HG02571 (cell line): ENCODE data around the gene CGB7.
"Not testable (repeated sequence)": the region's sequence is repeated elsewhere in the genome, so short reads cannot be mapped to it uniquely, and the experiment has no call there.

Source experiments
- ATAC-seq: cut with Tn5 transposase; IDR thresholded peaks from one replicate; pipeline ENCODE4 v1.9.1; 2021; ENCODE audit warnings: mild to moderate bottlenecking, moderate library complexity; ENCODE audit not compliant: unreplicated experiment

Gene CGB7

DNA sequence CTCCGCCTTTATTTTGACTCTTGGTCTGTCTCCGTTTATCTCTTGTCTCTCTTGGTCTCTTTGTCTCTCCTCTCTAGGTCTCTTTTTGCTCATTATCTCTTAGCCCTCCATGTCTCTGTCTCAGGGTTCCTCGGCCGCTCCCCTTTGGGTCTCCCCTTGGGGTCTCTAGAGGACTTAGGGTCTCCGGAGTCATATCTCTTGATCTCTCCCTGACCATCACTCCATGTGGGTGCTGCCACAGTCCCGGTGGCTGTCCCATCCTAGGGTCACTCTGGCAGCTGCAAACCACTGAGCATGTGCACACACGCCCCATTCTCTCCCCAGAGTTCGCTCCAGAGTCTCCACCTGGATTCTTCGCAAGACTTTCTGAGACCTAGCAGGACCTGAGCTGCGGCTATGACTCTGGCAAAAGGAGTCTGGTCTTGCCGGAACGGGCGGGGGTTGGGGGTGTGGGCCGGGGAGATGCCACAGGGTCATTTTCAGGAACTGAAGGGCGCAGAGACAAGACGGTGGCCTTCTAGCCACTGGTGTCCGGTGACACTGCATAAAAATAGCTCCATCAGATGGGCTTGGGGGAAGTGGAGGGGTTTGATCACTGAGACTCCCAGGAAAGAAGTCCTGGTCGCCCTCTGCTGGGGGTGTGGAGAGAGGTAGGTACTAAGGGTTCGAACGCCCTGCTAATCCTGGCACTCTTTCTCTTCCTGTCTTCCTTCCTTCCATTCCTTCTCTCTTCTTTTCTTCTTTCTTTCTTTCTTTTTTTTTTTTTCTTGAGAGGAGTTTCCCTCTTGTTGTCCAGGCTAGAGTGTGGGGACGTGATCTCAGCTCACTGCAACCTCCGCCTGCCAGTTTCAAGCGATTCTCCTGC, 16.2 kb upstream of the CGB7 start:
- no peak for ATAC-seq

DNA sequence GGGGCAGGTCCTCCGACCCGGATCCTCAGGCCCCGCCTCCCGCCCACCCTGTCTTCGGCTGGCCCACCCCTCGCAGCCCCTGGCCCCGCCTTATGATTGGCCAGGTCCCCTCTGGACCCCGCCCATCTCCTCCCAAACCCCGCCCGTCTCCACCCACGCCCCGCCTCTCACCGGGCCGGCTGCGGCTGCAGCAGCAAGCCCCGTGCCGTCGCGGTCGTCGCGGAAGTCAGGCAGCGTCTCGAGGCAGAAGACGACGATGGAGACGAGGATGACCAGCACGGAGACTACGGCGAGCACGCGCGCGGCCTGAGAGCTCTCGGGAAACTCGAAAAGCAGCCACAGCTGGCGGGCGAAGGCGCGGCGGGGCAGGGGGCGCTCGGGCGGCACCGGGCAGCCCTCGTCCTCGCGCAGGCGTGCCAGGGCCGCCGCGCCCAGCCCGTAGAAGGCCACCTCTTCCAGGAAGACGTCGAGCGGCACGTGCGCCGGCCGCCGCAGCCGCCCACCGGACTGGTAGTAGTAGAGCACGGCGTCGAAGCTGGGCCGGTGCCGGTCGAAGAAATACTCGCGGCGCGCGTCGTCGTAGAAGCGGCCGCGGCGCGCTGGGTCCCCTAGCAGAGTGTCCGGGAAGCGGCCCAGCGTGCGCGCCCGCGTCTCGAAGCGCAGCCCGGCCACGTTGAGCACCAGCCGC, 14.5 kb upstream of the CGB7 start:
- no peak for ATAC-seq

DNA sequence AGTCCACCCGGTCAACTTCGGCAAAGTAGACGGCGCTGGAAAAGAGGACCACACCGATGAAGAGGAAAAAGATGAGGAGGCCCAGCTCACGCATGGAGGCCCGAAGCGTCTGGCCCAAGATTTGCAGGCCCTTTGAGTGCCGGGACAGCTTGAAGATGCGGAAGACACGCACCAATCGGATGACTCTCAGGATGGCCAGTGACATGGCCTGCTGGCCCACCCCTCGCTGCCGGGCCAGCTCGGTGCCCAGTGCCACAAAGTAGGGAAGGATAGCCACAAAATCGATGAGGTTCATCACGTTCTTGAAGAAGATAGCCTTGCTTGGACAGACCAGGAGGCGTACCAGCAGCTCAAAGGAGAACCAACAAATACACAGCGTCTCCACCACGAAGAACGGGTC, 12.9 kb upstream of the CGB7 start:
- no peak for ATAC-seq

DNA sequence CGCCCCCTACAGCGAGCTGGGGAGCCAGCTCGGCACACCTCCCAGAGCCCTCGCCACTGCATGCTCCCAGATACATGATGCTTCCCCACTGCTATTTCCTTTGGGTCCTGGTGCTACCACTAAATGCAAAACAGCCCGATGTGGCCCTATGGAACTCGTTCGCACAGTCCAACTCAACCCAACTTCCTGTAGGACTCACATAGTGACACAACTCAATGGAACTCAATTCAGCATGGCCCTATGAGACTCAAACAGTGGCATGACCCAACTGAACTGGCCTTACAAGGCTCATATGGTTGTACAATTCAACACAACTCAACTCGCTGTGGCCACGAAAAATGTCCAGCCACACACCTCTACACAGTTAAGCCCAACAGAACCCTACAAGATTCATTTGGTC, 11.5 kb upstream of the CGB7 start:
- no peak for ATAC-seq

DNA sequence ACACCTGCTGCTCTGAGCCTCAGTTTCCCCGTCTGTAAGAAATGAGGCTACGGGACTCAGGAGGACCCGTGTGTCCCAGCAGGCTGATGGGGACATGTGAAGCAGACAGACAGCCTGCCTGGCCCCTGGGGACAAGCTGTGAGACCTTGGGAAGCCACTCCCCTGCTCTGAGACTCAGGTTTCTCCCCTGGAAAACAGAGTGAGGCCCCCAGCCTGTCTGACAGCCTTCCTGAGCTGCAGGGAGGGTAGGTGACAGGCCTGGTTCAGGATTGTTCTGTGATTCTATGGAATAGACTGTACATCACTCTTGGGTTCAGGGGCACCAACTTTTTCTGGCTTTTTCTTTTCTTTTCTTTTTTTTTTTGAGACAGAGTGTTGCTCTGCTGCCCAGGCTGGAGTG, 10.0 kb upstream of the CGB7 start:
- no peak for ATAC-seq

DNA sequence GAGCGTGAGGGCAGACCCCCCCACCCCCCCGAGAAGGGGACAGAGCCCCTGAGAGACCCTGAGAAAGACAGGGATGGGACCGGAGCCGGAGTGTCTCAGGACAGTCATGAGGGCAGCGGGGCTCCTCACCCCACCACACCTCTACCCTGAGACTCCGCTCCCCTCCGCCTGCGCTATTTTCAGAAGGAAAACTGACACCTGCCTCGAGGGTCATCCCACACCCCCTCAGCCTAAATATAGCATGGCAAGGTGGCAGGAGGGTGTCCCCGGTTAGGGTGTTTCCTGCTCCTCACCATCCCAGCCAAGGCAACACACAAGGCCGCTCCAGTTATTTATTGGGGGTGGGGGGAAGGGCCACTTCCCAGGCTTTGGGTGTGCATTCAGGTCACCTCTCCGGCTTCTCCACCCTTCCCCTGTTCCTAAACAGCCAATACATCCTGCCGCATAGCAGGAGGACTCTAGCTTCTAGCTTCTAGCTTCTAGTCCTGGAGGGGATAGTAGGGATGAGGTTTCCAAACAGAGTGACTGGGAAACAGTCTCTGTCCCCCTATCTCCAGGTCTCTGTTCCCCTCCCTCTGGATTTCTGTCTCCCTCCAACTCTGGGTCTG, 8.5 kb upstream of the CGB7 start:
- no peak for ATAC-seq

DNA sequence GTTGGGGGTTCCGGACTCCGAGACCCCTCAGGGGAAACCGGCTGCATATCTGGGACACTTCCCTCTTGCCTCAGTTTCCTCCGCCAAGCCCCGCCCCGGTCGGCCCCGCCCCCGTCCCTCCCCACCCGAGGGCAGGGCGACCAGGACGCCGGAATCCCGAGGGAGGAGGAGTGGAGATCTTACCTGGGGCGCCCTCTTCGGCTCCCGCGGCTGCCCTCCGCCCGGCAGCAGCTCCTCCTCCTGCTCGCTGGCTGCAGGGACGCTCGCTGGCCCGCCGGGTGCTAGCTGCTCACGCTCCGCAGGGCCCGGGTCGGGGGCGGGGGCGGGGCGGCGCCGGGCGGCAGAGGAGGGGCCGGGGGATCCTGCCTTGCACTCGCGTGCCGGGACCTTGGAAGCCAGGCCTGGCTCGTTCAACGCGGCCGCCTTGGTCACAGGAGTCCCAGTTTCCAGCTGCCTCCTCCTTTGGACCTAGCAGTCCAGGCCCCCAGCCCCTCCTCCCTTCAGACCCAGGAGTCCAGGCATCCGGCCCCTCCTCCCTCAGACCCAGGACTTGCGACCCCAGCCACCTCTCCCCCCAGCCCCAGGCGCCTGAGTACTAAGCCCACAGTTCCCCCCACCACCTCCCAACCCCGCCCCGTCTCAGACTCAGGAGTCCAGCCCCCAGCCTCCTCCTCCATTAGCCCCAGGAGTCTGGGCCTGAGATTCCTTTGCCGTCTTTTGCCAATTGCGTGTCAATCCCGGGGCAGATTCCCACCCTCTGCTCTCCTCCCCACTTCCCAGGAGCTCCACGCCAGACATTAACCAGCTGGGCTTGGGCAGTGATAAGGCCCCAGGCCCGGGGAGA, 7.4 kb upstream of the CGB7 start, which contains the start of gene NTF4:
NTF4 (minus strand) TSS at position 51 of the 844 bp plus-strand sequence. CDS start 2,821 bp downstream, outside the sequence.
- ATAC-seq: no peak

DNA sequence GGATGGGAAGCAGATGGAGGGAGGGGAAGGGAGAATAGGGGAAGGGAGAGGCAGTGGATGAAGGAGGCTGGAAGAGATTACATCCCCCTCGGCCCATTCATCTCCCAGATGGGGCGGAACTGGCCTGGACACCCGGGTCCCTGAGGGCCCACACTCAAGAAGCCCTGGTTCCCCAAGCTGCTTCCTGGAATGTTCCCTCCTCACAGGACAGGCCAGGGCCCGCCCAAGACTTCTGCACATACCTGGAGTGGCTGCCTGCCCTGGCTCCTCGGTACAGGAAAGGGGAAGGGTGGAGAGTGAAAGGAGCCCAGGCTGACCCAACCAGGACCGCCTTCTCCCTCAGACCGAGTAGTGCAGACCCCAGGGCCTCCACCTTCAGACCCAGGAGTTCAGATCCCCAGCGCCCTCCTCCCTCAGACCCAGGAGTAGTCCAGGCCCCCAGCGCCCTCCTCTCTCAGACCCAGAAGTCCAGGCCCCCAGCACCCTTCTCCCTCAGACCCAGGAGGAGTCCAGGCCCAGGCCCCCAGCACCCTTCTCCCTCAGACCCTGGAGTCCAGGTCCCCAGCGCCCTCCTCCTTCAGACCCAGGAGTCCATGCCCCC, 6.6 kb upstream of the CGB7 start:
- ATAC-seq: no peak

DNA sequence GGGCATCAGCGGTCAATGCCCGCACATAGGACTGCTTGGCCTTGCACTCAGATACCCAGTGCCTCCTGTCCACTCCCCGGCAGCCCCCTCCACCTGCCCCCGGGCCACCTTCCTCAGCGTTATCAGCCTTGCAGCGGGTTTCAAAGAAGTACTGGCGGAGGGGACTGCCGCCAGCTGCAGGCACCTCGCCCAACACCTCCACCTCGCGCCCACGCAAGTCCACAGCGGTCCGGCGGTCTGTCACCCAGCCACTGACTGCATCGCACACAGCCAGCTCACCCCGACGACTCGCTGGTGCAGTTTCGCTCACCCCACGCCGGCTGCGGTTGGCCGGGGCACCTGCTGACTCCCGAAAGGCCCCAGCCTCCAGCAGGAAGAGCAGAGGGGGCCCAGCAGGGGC, 3.9 kb upstream of the CGB7 start:
- ATAC-seq: no peak

DNA sequence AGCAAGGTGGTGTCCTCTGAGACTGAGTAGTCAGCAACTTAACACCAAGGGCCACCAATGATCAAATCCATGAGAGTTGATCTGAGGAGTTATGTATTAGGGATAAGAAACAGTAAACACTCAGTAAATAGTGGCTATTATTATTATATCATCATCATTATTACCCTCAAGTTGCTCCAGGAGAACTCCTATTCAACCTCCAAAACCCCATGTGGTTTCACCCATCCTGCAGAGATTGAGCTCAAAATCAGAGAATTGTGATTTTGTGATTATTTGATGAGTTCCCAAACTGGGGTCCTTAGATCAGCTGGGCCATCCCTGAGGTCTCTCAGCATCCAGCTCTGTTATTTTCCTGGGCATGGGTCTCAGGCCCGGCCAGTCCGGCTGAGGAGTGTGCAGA, 3.5 kb upstream of the CGB7 start:
- ATAC-seq: no peak

DNA sequence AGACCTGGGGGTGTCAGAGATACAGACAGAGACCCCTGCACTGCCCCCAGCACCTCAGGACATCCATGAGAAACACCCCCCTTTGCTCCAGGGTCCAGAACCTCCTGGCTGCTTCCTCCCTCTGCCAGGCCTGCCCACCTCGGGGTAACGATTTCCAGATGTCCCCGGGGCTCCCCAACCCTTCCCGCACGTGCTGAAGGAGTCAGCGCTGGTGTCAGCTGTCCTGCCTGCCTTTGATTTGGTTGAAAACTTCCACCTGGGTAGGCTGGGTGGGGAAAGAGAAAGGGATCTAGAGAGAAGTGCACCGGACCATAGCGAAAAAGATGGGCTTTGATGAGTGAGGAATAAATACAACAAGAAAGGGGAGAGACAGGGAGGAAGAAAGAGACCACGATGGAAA, 1.5 kb upstream of the CGB7 start:
- ATAC-seq: no peak

DNA sequence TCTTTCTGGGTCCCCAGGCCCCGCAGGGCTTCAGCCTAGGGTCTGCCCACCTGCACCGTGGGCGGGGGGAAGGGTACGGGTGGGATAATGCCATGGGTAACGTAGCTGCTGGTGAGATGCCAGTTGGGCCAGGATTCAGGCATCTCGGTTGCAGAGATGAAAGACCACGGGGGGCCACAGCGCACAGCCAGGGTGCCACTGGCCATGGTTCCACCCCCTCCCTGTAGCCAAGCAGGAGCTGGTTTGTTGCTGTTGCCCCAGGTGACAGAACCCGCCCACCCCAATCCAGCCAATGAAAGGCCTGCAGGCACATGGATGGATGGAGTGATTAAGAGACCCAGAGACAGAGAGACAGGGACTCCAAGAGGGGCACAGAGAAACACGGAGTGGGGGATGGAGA, 1.0 kb upstream of the CGB7 start:
- ATAC-seq: no peak

DNA sequence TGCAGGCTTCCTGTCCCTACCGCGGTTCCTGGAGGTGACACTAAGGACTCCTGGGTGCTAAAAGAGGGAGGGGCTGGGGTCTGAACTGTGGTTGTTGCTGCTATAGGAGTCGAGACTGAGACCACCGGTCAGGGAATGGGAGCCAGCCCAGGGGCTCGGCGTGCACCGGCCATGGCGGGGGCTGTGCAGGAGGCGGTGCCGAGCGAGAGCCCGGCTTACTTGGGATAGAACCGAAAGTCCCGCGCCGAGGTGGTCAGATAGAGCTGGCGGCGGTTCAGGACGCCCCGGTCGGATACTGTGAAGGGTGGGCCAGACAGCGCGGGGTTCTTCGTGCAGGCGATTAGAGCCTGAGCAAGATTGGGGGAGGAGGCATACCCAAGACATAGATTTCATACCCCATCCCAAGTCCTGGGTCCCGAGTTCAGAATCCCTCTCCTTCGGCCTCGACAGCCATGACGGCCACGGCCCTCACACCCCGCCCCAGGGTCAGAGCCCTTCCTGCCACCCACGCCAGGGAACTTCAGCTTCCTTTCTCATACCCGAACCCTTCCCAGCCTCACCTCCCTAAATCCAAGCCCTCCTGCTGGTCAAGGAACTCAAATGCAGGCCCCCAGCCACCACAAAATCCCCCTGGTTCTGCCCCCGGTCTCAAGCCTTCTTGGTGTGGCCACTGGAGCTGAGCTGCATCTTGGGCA, 500 bp downstream of the CGB7 start:
- ATAC-seq: not testable (repeated sequence)

DNA sequence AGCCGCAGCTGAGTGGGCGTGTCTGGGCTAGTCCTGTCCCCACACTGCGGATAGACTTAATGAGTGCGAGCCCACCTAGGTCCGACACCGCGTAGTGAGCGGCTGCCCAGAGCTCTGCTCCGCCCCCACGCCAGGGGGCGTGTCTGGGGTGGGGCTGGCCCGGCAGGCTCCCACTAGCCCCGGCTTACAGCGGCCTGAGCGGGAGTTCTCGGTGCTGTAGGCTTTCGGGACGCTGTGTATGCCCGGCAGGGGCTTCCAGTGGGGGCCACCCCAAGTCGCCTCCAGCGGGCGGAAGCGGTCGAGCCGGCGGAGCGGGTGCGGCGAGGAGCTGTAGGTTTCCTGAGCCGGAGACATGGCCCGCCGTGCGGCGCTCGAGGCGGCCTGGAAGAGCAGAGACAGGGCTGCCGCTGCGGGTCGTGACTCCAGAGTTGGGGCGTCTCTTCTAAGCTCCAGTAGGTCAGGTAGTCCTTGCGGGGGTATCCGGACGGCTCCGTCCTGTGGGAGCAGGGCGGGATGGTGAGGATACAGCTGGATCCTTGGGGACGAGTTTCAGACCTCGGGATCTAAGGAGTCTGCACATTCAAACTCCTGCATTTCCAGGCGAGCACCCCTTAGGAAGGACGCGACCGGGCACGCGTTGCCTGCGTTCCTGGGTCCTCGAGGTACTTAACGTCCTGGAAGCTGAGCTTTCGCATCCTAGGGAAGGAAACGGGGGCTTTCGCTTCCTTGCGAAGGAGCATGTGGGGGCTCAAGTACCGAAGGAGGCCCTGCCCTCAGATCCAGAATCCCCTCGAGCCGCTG, 1.2 kb downstream of the CGB7 start:
- ATAC-seq: no peak

DNA sequence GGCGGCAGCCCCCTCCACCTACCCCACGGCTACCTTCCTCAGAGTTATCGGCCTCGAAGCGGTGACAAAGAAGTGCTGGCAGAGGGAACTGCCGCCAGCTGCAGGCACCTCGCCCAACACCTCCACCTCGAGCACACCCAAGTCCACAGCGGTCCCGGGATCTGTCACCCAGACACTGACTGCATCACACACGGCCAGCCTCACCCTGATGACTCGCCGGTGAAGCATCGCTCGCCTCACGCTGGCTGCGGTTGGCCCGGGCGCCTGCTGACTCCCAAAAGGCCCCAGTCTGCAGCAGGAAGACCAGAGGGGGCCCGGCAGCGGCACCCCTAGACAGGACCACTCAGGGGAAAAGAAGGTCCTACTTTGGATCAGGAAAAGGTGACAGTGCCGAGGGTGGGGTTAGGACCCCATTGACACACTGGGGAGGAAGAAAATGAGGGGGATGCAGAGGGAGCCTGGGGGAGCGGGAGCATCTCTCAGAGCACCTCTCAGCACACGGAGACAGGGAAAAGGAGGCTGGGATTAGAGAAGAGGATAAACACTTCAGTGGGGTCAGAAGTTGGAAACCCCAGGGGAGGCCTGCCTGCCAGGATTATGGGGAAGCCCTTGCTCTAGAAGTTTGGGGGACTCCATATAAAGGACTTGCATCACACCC, 7.0 kb downstream of the CGB7 start:
- not testable (repeated sequence) for ATAC-seq

DNA sequence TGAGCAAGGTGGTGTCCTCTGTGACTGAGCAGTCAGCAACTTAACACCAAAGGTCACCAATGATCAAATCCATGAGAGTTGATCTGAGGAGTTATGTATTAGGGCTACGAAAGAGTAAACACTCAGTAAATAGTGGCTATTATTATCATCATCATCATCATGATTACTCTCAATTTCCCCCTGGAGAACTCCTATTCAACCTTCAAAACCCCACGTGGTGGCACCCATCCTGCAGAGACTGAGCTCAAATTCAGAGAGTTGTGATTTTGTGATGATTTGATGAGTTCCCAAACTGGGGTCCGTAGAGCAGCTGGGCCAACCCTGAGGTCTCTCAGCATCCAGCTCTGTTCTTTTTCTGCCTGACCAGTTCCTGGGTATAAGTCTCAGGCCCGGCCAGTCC, 7.7 kb downstream of the CGB7 start:
- not testable (repeated sequence) for ATAC-seq

DNA sequence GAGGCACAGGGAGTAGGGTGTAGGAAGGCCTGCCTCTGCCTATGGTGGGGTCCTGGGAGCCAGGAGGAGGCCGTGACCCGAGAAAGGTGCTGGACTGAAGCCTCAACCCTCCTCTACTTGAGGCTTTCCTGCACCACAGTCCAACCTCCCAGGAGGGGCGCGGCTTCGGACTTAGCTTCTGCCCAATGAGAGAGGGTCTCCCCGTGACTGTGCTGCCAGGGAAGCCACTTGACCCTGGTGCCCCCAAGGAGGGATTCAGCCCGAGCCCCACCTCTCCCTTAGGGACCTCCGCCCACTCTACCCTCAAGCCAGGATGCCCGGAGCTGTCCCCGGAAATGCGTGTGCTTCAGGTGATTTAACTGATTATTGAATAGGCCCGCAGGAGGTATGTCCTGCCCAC, 8.5 kb downstream of the CGB7 start, which contains the start of gene CGB8:
CGB8 (minus strand) TSS at position 101 of the 400 bp plus-strand sequence. CDS start 372 bp downstream, outside the sequence.
- ATAC-seq: not testable (repeated sequence)

DNA sequence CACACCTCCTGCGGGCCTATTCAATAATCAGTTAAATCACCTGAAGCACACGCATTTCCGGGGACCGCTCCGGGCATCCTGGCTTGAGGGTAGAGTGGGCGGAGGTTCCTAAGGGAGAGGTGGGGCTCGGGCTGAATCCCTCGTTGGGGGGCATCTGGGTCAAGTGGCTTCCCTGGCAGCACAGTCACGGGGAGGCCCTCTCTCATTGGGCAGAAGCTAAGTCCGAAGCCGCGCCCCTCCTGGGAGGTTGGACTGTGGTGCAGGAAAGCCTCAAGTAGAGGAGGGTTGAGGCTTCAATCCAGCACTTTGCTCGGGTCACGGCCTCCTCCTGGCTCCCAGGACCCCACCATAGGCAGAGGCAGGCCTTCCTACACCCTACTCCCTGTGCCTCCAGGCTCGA, 14.0 kb downstream of the CGB7 start, which contains the start of gene CGB5:
CGB5 (plus strand) TSS at position 301 of the 400 bp plus-strand sequence. CDS start 362 bp downstream, outside the sequence.
- not testable (repeated sequence) for ATAC-seq
